Measurements from ENCODE around the gene CARD11.

The CARD11 gene

DNA sequence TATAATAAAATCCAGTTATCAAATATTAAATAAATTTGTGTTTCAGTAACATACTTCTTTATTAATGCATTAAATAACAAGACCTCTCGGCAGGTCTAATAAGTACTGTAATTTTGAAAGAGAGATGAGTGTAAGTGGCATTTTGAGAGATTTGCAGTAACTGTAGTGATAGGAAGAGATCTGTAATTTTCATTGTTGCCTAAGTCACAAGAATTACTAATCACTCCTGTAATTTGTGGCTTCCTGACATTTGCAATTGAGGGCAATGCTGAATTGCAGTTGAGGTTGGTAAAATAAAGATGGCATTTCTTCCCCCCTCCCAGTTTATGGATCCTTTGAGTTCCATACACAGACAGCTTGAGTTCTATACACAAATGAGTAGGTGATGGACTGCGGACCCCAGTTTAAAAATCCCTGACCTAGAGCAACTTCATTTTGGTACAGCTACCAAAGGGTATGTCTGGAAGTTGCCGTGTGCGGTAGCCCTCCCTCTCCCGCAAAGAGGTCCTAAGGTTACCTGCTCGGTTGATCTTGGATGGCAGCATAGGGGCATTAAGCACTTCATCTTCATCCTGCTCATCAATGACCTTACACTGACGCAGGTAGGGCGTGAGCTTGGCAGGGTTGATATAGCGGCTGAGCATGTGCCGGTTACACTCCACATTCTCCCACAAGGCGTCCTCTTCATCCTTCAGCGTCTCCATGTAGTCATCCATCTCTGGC lies 96.4 kb downstream of the CARD11 start:
- Histone ChIP-seq H3K36me3 (ENCODE audit: insufficient read depth, low read length) (no peaks in the 10 kb centered on the region), H3K4me3 (ENCODE audit: low read length) (no peak overlapping the region), H3K4me1 (ENCODE audit: control insufficient read depth, insufficient read depth, low read length) (no peaks in the 10 kb centered on the region)

GRCh38 chr7:2945171-2945570 lies 98.5 kb downstream of the CARD11 start:
- no peak overlapping the region for H3K4me3 ChIP-seq (ENCODE audit: low read length)
- peaks cover 59% of the 10 kb centered on the region for H3K27me3 ChIP-seq (ENCODE audit: control insufficient read depth, insufficient read depth, low read length)
- no peak overlapping the region for H3K4me2 ChIP-seq (ENCODE audit: low read length)
- H3K36me3 ChIP-seq (ENCODE audit: insufficient read depth, low read length), result no peaks in the 10 kb centered on the region
- no peaks in the 10 kb centered on the region for H3K9me3 ChIP-seq (replicated peaks; ENCODE audit: low read length)
- H3K9ac ChIP-seq (ENCODE audit: low read depth, low read length), result no peak overlapping the region
- H3K4me1 ChIP-seq (ENCODE audit: control insufficient read depth, insufficient read depth, low read length), result no peaks in the 10 kb centered on the region

More for the DNA sequence above, 96.4 kb downstream of the CARD11 start:
- H3K9ac ChIP-seq (ENCODE audit: low read depth, low read length), result no peak overlapping the region
- peaks cover 47% of the 10 kb centered on the region for H3K27me3 ChIP-seq (ENCODE audit: control insufficient read depth, insufficient read depth, low read length)
- no peak overlapping the region for H3K4me2 ChIP-seq (ENCODE audit: low read length)
- no peaks in the 10 kb centered on the region for H3K9me3 ChIP-seq (replicated peaks; ENCODE audit: low read length)

- Histone ChIP-seq H3K4me1 (ENCODE audit: control insufficient read depth, insufficient read depth, low read length) (no peaks in the 10 kb centered on the region), H3K27me3 (ENCODE audit: control insufficient read depth, insufficient read depth, low read length) (peaks cover 63% of the 10 kb centered on the region), H3K9ac (ENCODE audit: low read depth, low read length) (no peak overlapping the region), H3K9me3 (replicated peaks; ENCODE audit: low read length) (no peaks in the 10 kb centered on the region), H3K4me2 (ENCODE audit: low read length) (no peak overlapping the region), H3K36me3 (ENCODE audit: insufficient read depth, low read length) (no peaks in the 10 kb centered on the region), H3K4me3 (ENCODE audit: low read length) (no peak overlapping the region)
Observed at GRCh38 chr7:2944739-2945138, 98.9 kb downstream of the CARD11 start.

GRCh38 chr7:2943851-2944601 lies 99.6 kb downstream of the CARD11 start:
- Histone ChIP-seq H3K36me3 (ENCODE audit: insufficient read depth, low read length) (no peaks in the 10 kb centered on the region), H3K4me2 (ENCODE audit: low read length) (no peak overlapping the region), H3K9ac (ENCODE audit: low read depth, low read length) (no peak overlapping the region), H3K4me1 (ENCODE audit: control insufficient read depth, insufficient read depth, low read length) (peaks cover 4% of the 10 kb centered on the region), H3K9me3 (replicated peaks; ENCODE audit: low read length) (no peaks in the 10 kb centered on the region), H3K4me3 (ENCODE audit: low read length) (no peak overlapping the region), H3K27me3 (ENCODE audit: control insufficient read depth, insufficient read depth, low read length) (peaks cover 66% of the 10 kb centered on the region)

DNA sequence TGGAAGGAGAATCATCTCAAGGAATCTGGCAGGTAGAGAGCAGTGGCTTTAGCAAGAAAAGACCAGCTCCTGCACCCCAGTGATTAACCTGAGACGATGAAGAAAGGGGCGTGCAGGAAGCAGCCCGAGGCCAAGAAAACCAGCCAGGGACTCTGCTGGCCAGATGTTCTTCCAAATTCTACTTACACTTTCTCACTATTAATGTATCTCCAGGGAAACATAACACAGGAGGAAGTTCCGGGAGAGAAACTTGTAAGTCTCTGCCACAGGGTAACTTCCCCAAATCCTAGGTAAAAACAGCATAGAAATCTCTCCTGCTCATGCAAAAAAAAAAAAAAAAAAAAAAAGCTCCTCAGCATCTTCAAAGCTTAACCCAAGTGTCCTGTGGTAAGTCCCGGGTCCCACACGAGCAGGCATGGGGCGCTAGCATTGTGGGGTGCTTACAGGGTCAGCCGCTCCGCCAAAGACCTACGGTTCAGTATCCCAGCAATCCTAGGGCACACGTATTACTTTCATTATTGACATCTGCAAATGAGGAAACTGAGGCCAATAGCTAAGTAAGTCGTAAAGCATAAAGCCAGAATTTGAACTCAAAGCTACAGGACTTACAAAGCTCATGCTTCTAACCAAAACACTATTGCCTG lies 102.3 kb downstream of the CARD11 start:
- H3K36me3 ChIP-seq (ENCODE audit: insufficient read depth, low read length), result no peaks in the 10 kb centered on the region
- no peak overlapping the region for H3K4me2 ChIP-seq (ENCODE audit: low read length)
- peaks cover 48% of the 10 kb centered on the region for H3K27me3 ChIP-seq (ENCODE audit: control insufficient read depth, insufficient read depth, low read length)
- H3K4me3 ChIP-seq (ENCODE audit: low read length), result no peak overlapping the region
- no peaks in the 10 kb centered on the region for H3K9me3 ChIP-seq (replicated peaks; ENCODE audit: low read length)
- H3K4me1 ChIP-seq (ENCODE audit: control insufficient read depth, insufficient read depth, low read length), result peaks cover 7% of the 10 kb centered on the region
- H3K9ac ChIP-seq (ENCODE audit: low read depth, low read length), result no peak overlapping the region

DNA sequence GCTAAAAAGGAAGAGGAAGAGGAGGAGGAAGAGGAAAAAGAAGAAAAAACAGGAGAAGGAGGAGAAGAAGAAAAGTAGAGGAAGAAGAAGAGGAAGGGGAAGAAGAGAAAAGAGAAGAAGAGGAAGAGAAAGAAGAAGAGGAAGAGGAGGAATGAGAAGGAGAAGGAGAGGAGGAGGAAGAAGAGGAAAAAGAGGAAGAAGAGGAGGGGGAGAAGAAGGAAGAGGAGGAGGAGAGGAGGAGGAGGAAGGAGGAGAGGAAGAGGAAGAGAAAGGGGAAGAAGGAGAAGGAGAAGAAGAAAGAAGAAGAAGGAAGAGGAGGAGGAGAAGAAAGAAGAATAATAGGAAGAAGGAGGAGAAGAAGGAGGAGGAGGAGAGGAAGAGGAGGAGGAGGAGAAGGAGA lies 103.2 kb downstream of the CARD11 start:
- Histone ChIP-seq H3K9me3 (replicated peaks; ENCODE audit: low read length) (no peaks in the 10 kb centered on the region), H3K9ac (ENCODE audit: low read depth, low read length) (no peak overlapping the region), H3K4me3 (ENCODE audit: low read length) (no peak overlapping the region), H3K4me2 (ENCODE audit: low read length) (no peak overlapping the region), H3K4me1 (ENCODE audit: control insufficient read depth, insufficient read depth, low read length) (peaks cover 7% of the 10 kb centered on the region), H3K27me3 (ENCODE audit: control insufficient read depth, insufficient read depth, low read length) (peaks cover 40% of the 10 kb centered on the region), H3K36me3 (ENCODE audit: insufficient read depth, low read length) (no peaks in the 10 kb centered on the region)

GRCh38 chr7:2939193-2939885 lies 104.3 kb downstream of the CARD11 start:
- no peak overlapping the region for H3K4me2 ChIP-seq (ENCODE audit: low read length)
- peaks cover 9% of the 10 kb centered on the region for H3K4me1 ChIP-seq (ENCODE audit: control insufficient read depth, insufficient read depth, low read length)
- H3K9me3 ChIP-seq (replicated peaks; ENCODE audit: low read length), result no peaks in the 10 kb centered on the region
- no peaks in the 10 kb centered on the region for H3K36me3 ChIP-seq (ENCODE audit: insufficient read depth, low read length)
- H3K9ac ChIP-seq (ENCODE audit: low read depth, low read length), result no peak overlapping the region
- H3K27me3 ChIP-seq (ENCODE audit: control insufficient read depth, insufficient read depth, low read length), result peaks cover 29% of the 10 kb centered on the region
- no peak overlapping the region for H3K4me3 ChIP-seq (ENCODE audit: low read length)

GRCh38 chr7:2938514-2939192 lies 105.0 kb downstream of the CARD11 start:
- no peaks in the 10 kb centered on the region for H3K36me3 ChIP-seq (ENCODE audit: insufficient read depth, low read length)
- H3K4me2 ChIP-seq (ENCODE audit: low read length), result no peak overlapping the region
- peaks cover 23% of the 10 kb centered on the region for H3K27me3 ChIP-seq (ENCODE audit: control insufficient read depth, insufficient read depth, low read length)
- no peak overlapping the region for H3K4me3 ChIP-seq (ENCODE audit: low read length)
- H3K9ac ChIP-seq (ENCODE audit: low read depth, low read length), result no peak overlapping the region
- peaks cover 15% of the 10 kb centered on the region for H3K4me1 ChIP-seq (ENCODE audit: control insufficient read depth, insufficient read depth, low read length)
- H3K9me3 ChIP-seq (replicated peaks; ENCODE audit: low read length), result no peaks in the 10 kb centered on the region

- Histone ChIP-seq H3K4me2 (ENCODE audit: low read length) (no peak overlapping the region), H3K9me3 (replicated peaks; ENCODE audit: low read length) (no peaks in the 10 kb centered on the region), H3K9ac (ENCODE audit: low read depth, low read length) (no peak overlapping the region), H3K36me3 (ENCODE audit: insufficient read depth, low read length) (no peaks in the 10 kb centered on the region), H3K27me3 (ENCODE audit: control insufficient read depth, insufficient read depth, low read length) (peaks cover 24% of the 10 kb centered on the region), H3K4me1 (ENCODE audit: control insufficient read depth, insufficient read depth, low read length) (peaks cover 15% of the 10 kb centered on the region), H3K4me3 (ENCODE audit: low read length) (no peak overlapping the region)
Observed at GRCh38 chr7:2937701-2938513, 105.8 kb downstream of the CARD11 start.

DNA sequence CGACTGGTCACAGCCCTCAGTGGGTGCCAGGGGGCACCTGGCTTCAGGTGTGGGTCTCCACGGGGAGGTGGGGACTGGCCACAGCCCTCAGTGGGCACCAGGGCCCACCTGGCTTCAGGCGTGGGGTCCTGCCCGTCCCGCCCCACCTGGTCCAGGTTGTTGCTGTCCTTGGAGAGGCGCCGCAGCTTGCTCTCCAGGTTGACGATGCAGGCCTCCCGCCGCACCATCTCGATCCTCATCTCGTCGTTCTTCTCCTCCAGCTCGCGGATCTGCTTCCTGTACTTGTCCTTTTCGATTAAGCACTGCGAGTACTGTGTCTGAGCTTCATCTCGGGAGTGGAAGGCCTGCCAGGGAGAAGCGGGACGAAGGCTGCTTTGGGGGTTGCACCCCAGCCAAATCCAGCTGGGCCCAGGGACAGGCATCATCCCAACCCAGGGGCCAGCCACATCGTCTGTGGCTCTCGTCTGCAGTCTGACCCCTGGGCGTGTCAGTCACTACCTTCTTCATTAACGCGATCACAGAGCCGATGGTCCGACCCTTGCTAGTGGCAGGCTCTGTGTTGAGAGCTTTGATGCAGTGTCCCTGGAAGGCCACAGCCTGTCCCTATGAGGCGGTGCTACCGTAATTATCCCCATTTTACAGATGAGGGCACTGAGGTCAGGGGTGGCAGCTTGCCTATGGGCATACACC lies 106.6 kb downstream of the CARD11 start:
- Histone ChIP-seq H3K4me1 (ENCODE audit: control insufficient read depth, insufficient read depth, low read length) (peaks cover 15% of the 10 kb centered on the region), H3K4me3 (ENCODE audit: low read length) (no peak overlapping the region), H3K36me3 (ENCODE audit: insufficient read depth, low read length) (no peaks in the 10 kb centered on the region)

More for the DNA sequence above, 106.6 kb downstream of the CARD11 start:
- Histone ChIP-seq H3K9me3 (replicated peaks; ENCODE audit: low read length) (no peaks in the 10 kb centered on the region), H3K9ac (ENCODE audit: low read depth, low read length) (no peak overlapping the region), H3K4me2 (ENCODE audit: low read length) (no peak overlapping the region), H3K27me3 (ENCODE audit: control insufficient read depth, insufficient read depth, low read length) (peaks cover 30% of the 10 kb centered on the region)

Data from skeletal muscle satellite cell (primary cell).